GM12874 (cell line): ENCODE data around the gene ZNF81.

Experiments used
- TF ChIP-seq, protein P1 (sequence below): IDR thresholded peaks from 2 replicates; pipeline ENCODE4 v1.5.1; 2011; ENCODE audit warnings: low read depth, mild to moderate bottlenecking, control low read depth, low read length, moderate library complexity; ENCODE audit not compliant: insufficient read depth

The ZNF81 gene

GRCh38 chrX:47879463-47879862 is 42.8 kb downstream of the ZNF81 start:
- TF ChIP-seq, protein P1, sequence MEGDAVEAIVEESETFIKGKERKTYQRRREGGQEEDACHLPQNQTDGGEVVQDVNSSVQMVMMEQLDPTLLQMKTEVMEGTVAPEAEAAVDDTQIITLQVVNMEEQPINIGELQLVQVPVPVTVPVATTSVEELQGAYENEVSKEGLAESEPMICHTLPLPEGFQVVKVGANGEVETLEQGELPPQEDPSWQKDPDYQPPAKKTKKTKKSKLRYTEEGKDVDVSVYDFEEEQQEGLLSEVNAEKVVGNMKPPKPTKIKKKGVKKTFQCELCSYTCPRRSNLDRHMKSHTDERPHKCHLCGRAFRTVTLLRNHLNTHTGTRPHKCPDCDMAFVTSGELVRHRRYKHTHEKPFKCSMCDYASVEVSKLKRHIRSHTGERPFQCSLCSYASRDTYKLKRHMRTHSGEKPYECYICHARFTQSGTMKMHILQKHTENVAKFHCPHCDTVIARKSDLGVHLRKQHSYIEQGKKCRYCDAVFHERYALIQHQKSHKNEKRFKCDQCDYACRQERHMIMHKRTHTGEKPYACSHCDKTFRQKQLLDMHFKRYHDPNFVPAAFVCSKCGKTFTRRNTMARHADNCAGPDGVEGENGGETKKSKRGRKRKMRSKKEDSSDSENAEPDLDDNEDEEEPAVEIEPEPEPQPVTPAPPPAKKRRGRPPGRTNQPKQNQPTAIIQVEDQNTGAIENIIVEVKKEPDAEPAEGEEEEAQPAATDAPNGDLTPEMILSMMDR: no peak

DNA sequence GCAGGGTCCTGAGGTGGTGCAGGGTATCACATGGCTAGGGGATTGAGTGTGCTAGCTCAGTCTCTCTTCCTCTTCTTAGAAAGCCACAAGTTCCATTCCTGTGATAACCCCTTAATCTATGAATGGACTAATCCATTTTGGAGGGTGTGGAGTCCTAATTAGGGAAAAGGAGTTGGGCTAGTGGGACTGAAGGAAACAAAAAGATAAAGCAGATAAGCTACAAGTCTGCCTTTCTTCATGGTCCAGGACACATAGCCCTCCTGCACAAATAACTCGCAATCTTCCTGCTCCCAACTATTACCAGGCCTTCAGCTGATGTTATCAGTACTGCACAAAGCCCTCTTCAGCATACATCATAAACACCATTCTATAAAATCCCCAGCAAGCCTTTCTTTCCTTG is 44.2 kb downstream of the ZNF81 start:
- TF ChIP-seq, protein P1: no peak

DNA sequence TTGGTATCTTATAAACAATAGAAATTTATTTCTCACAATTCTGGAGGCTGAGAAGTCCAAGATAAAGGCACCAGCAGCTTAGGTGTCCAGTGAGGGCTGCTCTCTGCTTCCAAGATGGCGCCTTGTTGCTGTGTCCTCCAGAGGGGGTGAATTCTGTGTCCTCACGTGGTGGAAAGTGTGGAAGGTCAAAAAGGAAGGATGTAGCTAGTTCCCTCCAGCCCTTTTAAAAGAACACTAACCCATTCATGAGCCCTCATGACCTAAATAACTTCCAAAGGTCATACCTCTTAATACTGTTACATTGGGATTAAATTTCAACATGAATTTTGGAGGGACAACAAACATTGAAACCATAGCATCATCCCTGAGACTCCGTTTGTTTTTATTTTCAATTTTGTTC is 48.8 kb downstream of the ZNF81 start:
- TF ChIP-seq, protein P1: no peak

DNA sequence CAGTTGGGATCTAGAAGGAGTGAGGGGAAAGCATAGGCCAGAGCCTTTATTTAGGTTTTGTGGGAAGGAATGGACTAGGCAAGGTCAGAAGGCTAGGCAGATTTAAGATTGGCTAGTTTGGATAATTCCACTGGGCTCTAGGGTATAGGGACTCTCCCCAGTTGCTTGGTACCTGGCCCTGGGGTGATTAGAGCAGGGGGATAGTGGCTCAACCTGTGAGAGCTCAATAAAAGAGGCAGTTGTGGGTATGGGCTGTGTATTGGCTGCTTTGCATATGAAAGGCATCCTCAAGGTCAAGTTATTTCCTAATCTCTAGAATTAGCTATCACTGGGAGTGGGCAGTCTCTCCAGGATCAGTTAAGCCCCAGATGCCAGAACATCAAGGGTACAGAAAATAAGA is 61.3 kb downstream of the ZNF81 start:
- TF ChIP-seq, protein P1: no peak

DNA sequence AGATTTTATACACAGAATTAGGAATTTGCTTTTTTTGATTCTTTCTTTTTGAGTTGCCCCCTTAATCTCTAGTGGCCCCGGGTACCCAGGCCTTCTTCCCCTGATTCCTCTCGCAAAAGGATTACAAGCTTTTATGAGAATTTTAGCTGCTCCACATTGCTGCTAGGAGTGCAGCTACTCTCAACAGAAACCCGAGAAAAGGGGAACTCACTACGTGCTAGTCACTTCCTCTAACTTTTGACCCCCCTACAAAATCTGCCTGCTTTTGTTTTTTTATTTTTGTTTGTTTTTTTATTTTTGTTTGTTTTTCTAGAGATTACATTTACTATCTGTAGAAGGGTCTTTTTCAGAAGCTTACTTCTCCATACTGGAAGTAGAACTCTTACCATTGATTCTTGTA is 64.1 kb downstream of the ZNF81 start:
- TF ChIP-seq, protein P1: no peak

- TF ChIP-seq, protein P1: no peak
These were observed 65.5 kb downstream of the ZNF81 start for GRCh38 chrX:47902161-47902560.

DNA sequence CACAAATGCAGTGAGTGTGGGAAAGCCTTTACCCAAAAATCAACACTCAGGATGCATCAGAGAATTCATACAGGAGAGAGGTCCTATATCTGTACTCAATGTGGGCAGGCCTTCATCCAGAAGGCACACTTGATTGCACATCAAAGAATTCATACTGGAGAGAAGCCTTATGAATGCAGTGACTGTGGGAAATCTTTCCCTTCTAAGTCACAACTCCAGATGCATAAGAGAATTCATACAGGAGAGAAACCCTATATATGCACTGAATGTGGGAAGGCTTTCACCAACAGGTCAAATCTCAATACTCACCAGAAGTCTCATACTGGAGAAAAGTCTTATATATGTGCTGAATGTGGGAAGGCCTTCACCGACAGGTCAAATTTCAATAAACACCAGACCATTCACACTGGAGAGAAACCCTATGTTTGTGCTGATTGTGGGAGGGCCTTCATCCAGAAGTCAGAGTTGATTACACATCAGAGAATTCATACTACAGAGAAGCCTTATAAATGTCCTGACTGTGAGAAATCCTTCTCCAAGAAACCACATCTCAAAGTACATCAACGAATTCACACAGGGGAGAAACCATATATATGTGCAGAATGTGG is 79.3 kb downstream of the ZNF81 start:
- TF ChIP-seq, protein P1: no peak
